ENCODE results near the gene MYADML2.

GRCh38 chr17:81909966-81910839 is 36.8 kb downstream of the MYADML2 start:
- no peak for TF ChIP-seq CTCF (conservative IDR thresholded peaks at IDR 0.05)
- TF ChIP-seq EZH2 (IDR thresholded peaks at IDR 0.05; ENCODE audit: low read depth) = no peak

Data from PC-9 (cell line).